GM10847 (cell line): Measurements from ENCODE around the gene ADAMTS6.

ENCODE experiments used
- POLR2A ChIP-seq: IDR thresholded peaks from 2 replicates; pipeline ENCODE4 v1.6.1; 2011; ENCODE audit not compliant: insufficient read length; ENCODE audit errors: extremely low read depth

ADAMTS6 gene

GRCh38 chr5:65475336-65475735, 6.4 kb downstream of the ADAMTS6 start:
- no peak for TF ChIP-seq POLR2A

- TF ChIP-seq POLR2A: no peak
These were observed 7.5 kb downstream of the ADAMTS6 start for GRCh38 chr5:65474130-65474711.

GRCh38 chr5:65468633-65469032, 13.1 kb downstream of the ADAMTS6 start:
- no peak for TF ChIP-seq POLR2A

GRCh38 chr5:65462139-65462705, 19.5 kb downstream of the ADAMTS6 start:
- TF ChIP-seq POLR2A: no peak

- no peak for TF ChIP-seq POLR2A
These were observed 20.2 kb downstream of the ADAMTS6 start for GRCh38 chr5:65461490-65461889.

GRCh38 chr5:65459995-65460394, 21.7 kb downstream of the ADAMTS6 start:
- TF ChIP-seq POLR2A: no peak

- no peak for TF ChIP-seq POLR2A
These were observed 26.7 kb downstream of the ADAMTS6 start for GRCh38 chr5:65455064-65455463.

- no peak for TF ChIP-seq POLR2A
These were observed 30.3 kb downstream of the ADAMTS6 start for GRCh38 chr5:65451436-65451835.

GRCh38 chr5:65446682-65447081, 35.0 kb downstream of the ADAMTS6 start:
- no peak for TF ChIP-seq POLR2A

- no peak for TF ChIP-seq POLR2A
These were observed 39.9 kb downstream of the ADAMTS6 start for GRCh38 chr5:65441800-65442199.

- no peak for TF ChIP-seq POLR2A
These were observed 41.3 kb downstream of the ADAMTS6 start for GRCh38 chr5:65440456-65440855.

GRCh38 chr5:65434122-65434521, 47.6 kb downstream of the ADAMTS6 start:
- no peak for TF ChIP-seq POLR2A

GRCh38 chr5:65426656-65427055, 55.1 kb downstream of the ADAMTS6 start:
- TF ChIP-seq POLR2A: no peak

GRCh38 chr5:65423623-65424022, 58.1 kb downstream of the ADAMTS6 start:
- TF ChIP-seq POLR2A: no peak

- TF ChIP-seq POLR2A: no peak
These were observed 63.1 kb downstream of the ADAMTS6 start for GRCh38 chr5:65418661-65419060.

- no peak for TF ChIP-seq POLR2A
These were observed 67.9 kb downstream of the ADAMTS6 start for GRCh38 chr5:65413822-65414221.

- TF ChIP-seq POLR2A: no peak
These were observed 68.9 kb downstream of the ADAMTS6 start for GRCh38 chr5:65412842-65413241.
